GM19238 (cell line): Measurements from ENCODE around the gene ALS2CL.

Experiments
- DNase-seq: peaks from one replicate; pipeline ENCODE4 v3.0.0; 2011; ENCODE audit warnings: low spot score; ENCODE audit not compliant: insufficient read length

ALS2CL gene

GRCh38 chr3:46716461-46717441 lies 23.3 kb upstream of the ALS2CL start:
- DNase-seq = no peak

GRCh38 chr3:46715507-46716175 lies 22.2 kb upstream of the ALS2CL start:
- no peak for DNase-seq

- DNase-seq = no peak
Observed at GRCh38 chr3:46714728-46715506, 21.4 kb upstream of the ALS2CL start.

- no peak for DNase-seq
Observed at GRCh38 chr3:46713898-46714552, 20.5 kb upstream of the ALS2CL start.

GRCh38 chr3:46713050-46713897 lies 19.8 kb upstream of the ALS2CL start:
- no peak for DNase-seq

GRCh38 chr3:46712191-46713049 lies 18.9 kb upstream of the ALS2CL start:
- DNase-seq = no peak

- no peak for DNase-seq
Observed at GRCh38 chr3:46711760-46712159, 18.3 kb upstream of the ALS2CL start.

GRCh38 chr3:46711305-46711704 lies 17.8 kb upstream of the ALS2CL start:
- no peak for DNase-seq

- DNase-seq = no peak
Observed at GRCh38 chr3:46710671-46711295, 17.3 kb upstream of the ALS2CL start.

- no peak for DNase-seq
Observed at GRCh38 chr3:46710229-46710628, 16.8 kb upstream of the ALS2CL start.

GRCh38 chr3:46709721-46710120 lies 16.2 kb upstream of the ALS2CL start:
- no peak for DNase-seq

- no peak for DNase-seq
Observed at GRCh38 chr3:46709157-46709654, 15.7 kb upstream of the ALS2CL start.

- DNase-seq = no peak
Observed at GRCh38 chr3:46708401-46709156, 15.1 kb upstream of the ALS2CL start.

GRCh38 chr3:46707601-46708011 lies 14.1 kb upstream of the ALS2CL start:
- DNase-seq = no peak

GRCh38 chr3:46706771-46707582 lies 13.5 kb upstream of the ALS2CL start:
- DNase-seq = no peak

GRCh38 chr3:46705751-46706552 lies 12.5 kb upstream of the ALS2CL start:
- DNase-seq = no peak
